HepG2 (cell line): ENCODE measurements around the gene ERCC2. TPM values are rescaled to one million over a fixed set of nuclear protein-coding genes. Genes with fewer than 3 reads are reported as not detected.

Experiments
- GATAD2A ChIP-seq: IDR thresholded peaks from 2 replicates; pipeline ENCODE4 v1.6.1; 2016
- HNF4G ChIP-seq, 2 experiments: sonication (generic) in 1 of 2; formaldehyde crosslinking in 1 of 2; IDR thresholded peaks; 2 replicates each; pipeline versions ENCODE4 v1.4.0 to v1.6.1; 2011 to 2020; ENCODE audit warnings: borderline replicate concordance in 2 of 2, low read depth in 2 of 2, mild to moderate bottlenecking in 2 of 2, low read length in 1 of 2, missing genetic modification reagents in 1 of 2, moderate library complexity in 1 of 2
- IKZF4 ChIP-seq: sonication (generic); formaldehyde crosslinking; IDR thresholded peaks from 2 replicates; pipeline ENCODE4 v1.5.1; 2020; ENCODE audit warnings: borderline replicate concordance, mild to moderate bottlenecking, low read depth, missing genetic modification reagents; ENCODE audit errors: not compliant biosample characterization
- KDM6A ChIP-seq: IDR thresholded peaks from 2 replicates; pipeline ENCODE4 v1.6.1; 2016; ENCODE audit warnings: low read depth
- PAXIP1 ChIP-seq: sonication (generic); formaldehyde crosslinking; conservative IDR thresholded peaks from 2 replicates; pipeline ENCODE4 v1.4.0; 2020; ENCODE audit warnings: mild to moderate bottlenecking, missing genetic modification reagents, moderate library complexity
- RBAK ChIP-seq: sonication (generic); formaldehyde crosslinking; IDR thresholded peaks from 2 replicates; pipeline ENCODE4 v1.5.1; 2020; ENCODE audit warnings: mild to moderate bottlenecking, missing genetic modification reagents
- TEAD3 ChIP-seq: optimal IDR thresholded peaks from 2 replicates; pipeline ENCODE3; 2016; ENCODE audit warnings: borderline replicate concordance
- ZBTB4 ChIP-seq: sonication (generic); formaldehyde crosslinking; IDR thresholded peaks from 2 replicates; pipeline ENCODE4 v1.4.0; 2020; ENCODE audit warnings: missing genetic modification reagents, mild to moderate bottlenecking, borderline replicate concordance
- ZNF292 ChIP-seq: sonication (generic); formaldehyde crosslinking; IDR thresholded peaks from 2 replicates; pipeline ENCODE4 v1.8.1; 2022; ENCODE audit warnings: mild to moderate bottlenecking, low read depth, missing genetic modification reagents, borderline replicate concordance
- ZNF503 ChIP-seq: sonication (generic); formaldehyde crosslinking; IDR thresholded peaks from 2 replicates; pipeline ENCODE4 v1.4.0; 2020; ENCODE audit warnings: missing genetic modification reagents
- ZNF687 ChIP-seq: sonication (generic); formaldehyde crosslinking; IDR thresholded peaks from 2 replicates; pipeline ENCODE4 v1.5.1; 2020; ENCODE audit warnings: mild to moderate bottlenecking, missing genetic modification reagents, moderate library complexity
- polyA plus RNA-seq, 8 experiments: library from polyadenylated mRNA; depleted of rRNA in 3 of 8; stranded (reverse) in 7 of 8; unstranded in 1 of 8; fragments of >200 nt; fragmentation: Illumina TruSeq in 4 of 8; extraction: Trizol in 4 of 8; gene quantifications; 2 replicates each; pipeline versions ENCODE4 v1.2.1 to v1.2.3, GENCODE V29; 2011 to 2016; ENCODE audit warnings: low read depth in 4 of 8, missing spikeins in 1 of 8, mixed read lengths in 1 of 8; ENCODE audit not compliant: insufficient read depth in 1 of 8
- total RNA-seq, 5 experiments: library from RNA; depleted of rRNA; stranded (reverse); fragments of >200 nt; fragmentation: Illumina TruSeq; extraction: Trizol; gene quantifications; 2 replicates each; pipeline ENCODE4 v1.2.3, GENCODE V29; 2016; ENCODE audit warnings: low read depth in 1 of 5
- TF ChIP-seq, protein P1 (sequence below): sonication (generic); formaldehyde crosslinking; IDR thresholded peaks from 2 replicates; pipeline ENCODE4 v1.8.1; 2023; ENCODE audit warnings: mild to moderate bottlenecking, missing genetic modification reagents, borderline replicate concordance
- TF ChIP-seq, protein P2 (sequence below): sonication (generic); formaldehyde crosslinking; IDR thresholded peaks from 2 replicates; pipeline ENCODE4 v1.5.0; 2020; ENCODE audit warnings: mild to moderate bottlenecking, low read depth, missing genetic modification reagents, borderline replicate concordance

Gene ERCC2
- total and polyA plus RNA-seq, 2 of the 13 experiments (the other 11 are each of a cell fraction or from before 2014, with no cell fraction given), result 25.4 to 49.2 TPM

DNA sequence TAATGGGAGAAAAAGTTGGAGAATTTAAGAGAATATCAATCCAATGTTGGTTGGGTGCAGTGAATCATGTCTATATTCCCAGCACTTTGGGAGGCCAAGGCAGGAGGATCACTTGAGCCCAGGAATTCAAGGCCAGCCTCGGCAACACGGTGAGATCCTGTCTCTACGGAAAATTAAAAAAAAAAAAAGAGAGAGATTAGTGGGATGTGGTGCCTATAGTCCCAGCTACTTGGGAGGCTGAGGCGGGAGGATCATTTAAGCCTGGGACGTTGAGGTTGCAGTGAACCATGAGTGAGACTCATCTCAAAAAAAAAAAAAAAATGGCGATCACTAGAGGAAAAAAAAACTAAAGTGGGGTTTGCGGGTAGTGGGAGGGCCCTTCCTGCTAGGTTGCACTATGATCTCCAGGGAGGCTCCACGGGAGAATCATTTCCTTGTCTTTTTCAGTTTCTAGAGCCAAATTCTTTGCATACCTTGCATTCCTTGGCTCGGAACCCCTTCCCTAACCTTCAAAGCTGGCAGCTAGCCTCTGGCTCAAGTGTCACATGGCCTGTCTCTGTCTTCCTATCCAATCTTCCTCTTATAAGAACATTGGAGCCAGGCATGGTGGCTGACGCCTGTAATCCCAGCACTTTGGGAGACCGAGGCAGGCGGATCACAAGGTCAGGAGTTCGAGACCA, 5.8 kb upstream of the ERCC2 start (continued):
- TF ChIP-seq ZNF687 (CRISPR knock-in tag) (peak; percentile 44), IKZF4 (no peak), KDM6A (CRISPR knock-in tag) (0 out of 2 replicates have a peak, but pooled peaks have one; percentile 43), ZNF292 (0 out of 2 replicates have a peak, but pooled peaks have one; percentile 32), ZBTB4 (CRISPR knock-in tag) (peak; percentile 34; the same call in 1 of the 2 replicates), HNF4G (IDR thresholded peaks at IDR 0.05; ENCODE audit: borderline replicate concordance, low read depth, low read length) (0 out of 2 replicates have a peak, but pooled peaks have one; percentile 35), HNF4G (CRISPR knock-in tag; IDR thresholded peaks at IDR 0.05; ENCODE audit: borderline replicate concordance, low read depth) (no peak), PAXIP1 (CRISPR knock-in tag) (peak; percentile 81), RBAK (CRISPR knock-in tag) (no peak), ZNF503 (CRISPR knock-in tag) (0 out of 2 replicates have a peak, but pooled peaks have one; percentile 35), TEAD3 (peak; percentile 100), GATAD2A (CRISPR knock-in tag) (peak; percentile 71)
- TF ChIP-seq, protein P1, sequence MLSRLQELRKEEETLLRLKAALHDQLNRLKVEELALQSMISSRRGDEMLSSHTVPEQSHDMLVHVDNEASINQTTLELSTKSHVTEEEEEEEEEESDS (CRISPR knock-in tag), result no peak
- TF ChIP-seq, protein P2, sequence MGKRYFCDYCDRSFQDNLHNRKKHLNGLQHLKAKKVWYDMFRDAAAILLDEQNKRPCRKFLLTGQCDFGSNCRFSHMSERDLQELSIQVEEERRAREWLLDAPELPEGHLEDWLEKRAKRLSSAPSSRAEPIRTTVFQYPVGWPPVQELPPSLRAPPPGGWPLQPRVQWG (CRISPR knock-in tag), result no peak
